ENCODE results near the gene MEX3D.

DNA sequence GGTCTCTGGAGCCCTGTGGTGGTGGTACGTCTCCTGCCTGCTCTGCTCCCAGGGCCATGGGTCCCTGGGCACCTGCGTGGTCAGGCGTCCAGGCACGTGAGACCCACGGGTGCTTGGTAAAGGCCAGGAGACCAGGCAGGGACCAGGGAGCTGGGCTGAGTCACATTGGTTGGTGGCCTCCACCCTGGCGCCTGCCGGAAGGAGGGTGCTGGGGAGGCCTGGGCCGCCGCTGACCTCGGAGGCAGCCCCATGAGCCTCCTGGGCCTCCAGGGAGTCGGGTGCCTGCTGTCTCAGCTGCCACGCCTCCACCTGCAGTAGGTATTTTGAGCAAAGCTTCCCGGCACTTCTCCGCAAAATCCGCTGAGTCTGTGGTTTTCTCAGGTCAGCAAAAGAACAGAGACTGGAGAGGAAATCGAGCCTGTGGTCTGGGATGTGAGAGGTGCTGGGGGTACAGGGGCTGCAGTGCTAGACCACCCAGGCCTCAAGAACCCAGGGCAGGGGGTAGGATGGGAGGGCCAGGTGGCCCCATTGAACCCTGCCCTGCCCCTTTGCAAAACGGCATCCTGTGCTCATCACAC lies 47.8 kb downstream of the MEX3D start:
- TF ChIP-seq, protein P1, sequence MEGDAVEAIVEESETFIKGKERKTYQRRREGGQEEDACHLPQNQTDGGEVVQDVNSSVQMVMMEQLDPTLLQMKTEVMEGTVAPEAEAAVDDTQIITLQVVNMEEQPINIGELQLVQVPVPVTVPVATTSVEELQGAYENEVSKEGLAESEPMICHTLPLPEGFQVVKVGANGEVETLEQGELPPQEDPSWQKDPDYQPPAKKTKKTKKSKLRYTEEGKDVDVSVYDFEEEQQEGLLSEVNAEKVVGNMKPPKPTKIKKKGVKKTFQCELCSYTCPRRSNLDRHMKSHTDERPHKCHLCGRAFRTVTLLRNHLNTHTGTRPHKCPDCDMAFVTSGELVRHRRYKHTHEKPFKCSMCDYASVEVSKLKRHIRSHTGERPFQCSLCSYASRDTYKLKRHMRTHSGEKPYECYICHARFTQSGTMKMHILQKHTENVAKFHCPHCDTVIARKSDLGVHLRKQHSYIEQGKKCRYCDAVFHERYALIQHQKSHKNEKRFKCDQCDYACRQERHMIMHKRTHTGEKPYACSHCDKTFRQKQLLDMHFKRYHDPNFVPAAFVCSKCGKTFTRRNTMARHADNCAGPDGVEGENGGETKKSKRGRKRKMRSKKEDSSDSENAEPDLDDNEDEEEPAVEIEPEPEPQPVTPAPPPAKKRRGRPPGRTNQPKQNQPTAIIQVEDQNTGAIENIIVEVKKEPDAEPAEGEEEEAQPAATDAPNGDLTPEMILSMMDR (IDR thresholded peaks at IDR 0.05): no peak
- TF ChIP-seq POLR2AphosphoS5 (IDR thresholded peaks at IDR 0.05): no peak
- TF ChIP-seq POLR2A (IDR thresholded peaks at IDR 0.05): no peak
- TF ChIP-seq EP300 (IDR thresholded peaks at IDR 0.05; ENCODE audit: low read depth): no peak
